Measurements from ENCODE around the gene CGNL1. TPM values are rescaled to one million over a fixed set of nuclear protein-coding genes. Genes with fewer than 3 reads are reported as not detected.
A peak's percentile ranks its signal among the peaks of the same experiment; 100 is the strongest.

Gene CGNL1
- polyA plus RNA-seq, 1 of the 3 experiments (the other 2 are of a cell fraction) = 0.23 TPM

- H3K27ac ChIP-seq (ENCODE audit: low read depth in 2 of 2, low read length in 1 of 2) = no peak overlapping the region
- H3F3A ChIP-seq (replicated peaks; ENCODE audit: insufficient read depth) = no peaks in the 10 kb centered on the region
- H4K20me1 ChIP-seq (ENCODE audit: insufficient read depth) = no peaks in the 10 kb centered on the region
- no peak overlapping the region for H2AFZ ChIP-seq (ENCODE audit: low read depth)
- ChIA-PET POLR2A (no interaction called here), CTCF (interaction anchor here (1.0 to 1.4 kb wide), 4 partner anchors 10 to 116 kb away, joined by 3 to 5 read pairs (median 4); no protein-coding TSS in a partner anchor)
- no peaks in the 10 kb centered on the region for H3K27me3 ChIP-seq (ENCODE audit: insufficient read depth)
- DNase-seq = no peak
- peaks cover 0 to 27% of the 10 kb centered on the region in 2 experiments; a peak in 3 of 4 replicates for H3K4me1 ChIP-seq (ENCODE audit: control insufficient read depth in 1 of 2, insufficient read depth in 2 of 2, low read depth in 1 of 2, low read length in 1 of 2)
- no peak overlapping the region for H3K9ac ChIP-seq
- WGBS (ENCODE audit: low lambda C conversion rate) = 69% methylated on average over 4 of the region's 4 CpGs
- TF ChIP-seq RCOR1 (IDR thresholded peaks at IDR 0.05; ENCODE audit: low read length) (no peak), EZH2phosphoT487 (IDR thresholded peaks at IDR 0.05; ENCODE audit: borderline replicate concordance, low read depth) (no peak), TAF1 (IDR thresholded peaks at IDR 0.05; ENCODE audit: borderline replicate concordance, low read depth, low read length) (no peak), MEF2A (IDR thresholded peaks at IDR 0.05; ENCODE audit: borderline replicate concordance, low read depth) (no peak), CTCF (IDR thresholded peaks at IDR 0.05) (no peak), TEAD4 (IDR thresholded peaks at IDR 0.05; ENCODE audit: borderline replicate concordance, insufficient read depth) (no peak), SIN3A (IDR thresholded peaks at IDR 0.05; ENCODE audit: borderline replicate concordance, low read depth, low read length) (no peak), FOXJ3 (CRISPR knock-in tag; IDR thresholded peaks at IDR 0.05) (no peak), GATA2 (CRISPR knock-in tag; IDR thresholded peaks at IDR 0.05) (no peak), TCF12 (IDR thresholded peaks at IDR 0.05) (no peak), RFX5 (IDR thresholded peaks at IDR 0.05; ENCODE audit: low read length) (no peak), YY1 (IDR thresholded peaks at IDR 0.05; ENCODE audit: low read depth) (no peak), GABPA (IDR thresholded peaks at IDR 0.05; ENCODE audit: low read depth) (no peak), USF1 (IDR thresholded peaks at IDR 0.05; ENCODE audit: borderline replicate concordance, low read depth) (no peak)
- no peaks in the 10 kb centered on the region for H3K79me2 ChIP-seq (ENCODE audit: insufficient read depth)
- no peak overlapping the region for H3K4me3 ChIP-seq (ENCODE audit: low read depth in 2 of 2, low read length in 1 of 2)
- H3K9me2 ChIP-seq = no peaks in the 10 kb centered on the region
- H3K36me3 ChIP-seq (replicated peaks in 1 of 2; ENCODE audit: control insufficient read depth in 1 of 2, insufficient read depth in 2 of 2, low read length in 1 of 2) = no peaks in the 10 kb centered on the region
- no peak overlapping the region for H3K4me2 ChIP-seq
- no peaks in the 10 kb centered on the region for H3K9me3 ChIP-seq
Observed at GRCh38 chr15:57456559-57456958, 80.3 kb downstream of the CGNL1 start.

DNA sequence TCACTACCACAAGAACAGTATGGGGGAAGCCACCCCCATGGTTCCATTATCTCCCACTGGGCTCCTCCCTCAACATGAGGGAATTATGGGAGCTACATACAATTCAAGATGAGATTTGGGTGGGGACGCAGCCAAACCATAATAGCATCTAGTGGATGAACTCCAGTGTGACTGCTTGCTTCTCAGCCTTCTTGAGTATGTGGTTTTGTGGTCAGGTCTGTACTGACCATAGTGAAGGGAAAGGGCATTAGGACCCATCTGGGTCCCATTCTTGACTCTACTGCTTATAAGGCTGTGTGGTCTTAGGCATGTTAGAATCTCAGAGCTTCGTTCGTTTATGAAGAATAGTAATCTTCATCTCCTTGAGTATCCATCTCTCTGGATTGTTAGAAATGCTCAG, 81.4 kb downstream of the CGNL1 start:
- Histone ChIP-seq H4K20me1 (ENCODE audit: insufficient read depth) (no peaks in the 10 kb centered on the region), H3K36me3 (replicated peaks in 1 of 2; ENCODE audit: control insufficient read depth in 1 of 2, insufficient read depth in 2 of 2, low read length in 1 of 2) (no peaks in the 10 kb centered on the region), H3K4me2 (no peak overlapping the region), H3K9ac (no peak overlapping the region), H3K27me3 (ENCODE audit: insufficient read depth) (no peaks in the 10 kb centered on the region), H3K4me1 (ENCODE audit: control insufficient read depth in 1 of 2, insufficient read depth in 2 of 2, low read depth in 1 of 2, low read length in 1 of 2) (peaks cover 0 to 27% of the 10 kb centered on the region in 2 experiments; a peak in 3 of 4 replicates), H3K27ac (ENCODE audit: low read depth in 2 of 2, low read length in 1 of 2) (peak overlapping the region in 1 of 2 experiments; percentile 34; a peak in 1 of 4 replicates), H3K79me2 (ENCODE audit: insufficient read depth) (no peaks in the 10 kb centered on the region), H2AFZ (ENCODE audit: low read depth) (no peak overlapping the region), H3K9me2 (no peaks in the 10 kb centered on the region), H3F3A (replicated peaks; ENCODE audit: insufficient read depth) (no peaks in the 10 kb centered on the region), H3K4me3 (ENCODE audit: low read depth in 2 of 2, low read length in 1 of 2) (no peak overlapping the region), H3K9me3 (no peaks in the 10 kb centered on the region)
- ChIA-PET POLR2A (no interaction called here), CTCF (interaction anchor here (1.0 to 2.3 kb wide), 3 partner anchors 70 to 117 kb away, joined by 4 to 7 read pairs (median 5); no protein-coding TSS in a partner anchor)
- no peak for TF ChIP-seq POLR2AphosphoS5 (IDR thresholded peaks at IDR 0.05; ENCODE audit: low read depth, low read length)
- no peak for TF ChIP-seq CHD2 (IDR thresholded peaks at IDR 0.05; ENCODE audit: low read length, partially characterized antibody)
- no peak for TF ChIP-seq EZH2phosphoT487 (IDR thresholded peaks at IDR 0.05; ENCODE audit: borderline replicate concordance, low read depth)
- TF ChIP-seq, protein P1, sequence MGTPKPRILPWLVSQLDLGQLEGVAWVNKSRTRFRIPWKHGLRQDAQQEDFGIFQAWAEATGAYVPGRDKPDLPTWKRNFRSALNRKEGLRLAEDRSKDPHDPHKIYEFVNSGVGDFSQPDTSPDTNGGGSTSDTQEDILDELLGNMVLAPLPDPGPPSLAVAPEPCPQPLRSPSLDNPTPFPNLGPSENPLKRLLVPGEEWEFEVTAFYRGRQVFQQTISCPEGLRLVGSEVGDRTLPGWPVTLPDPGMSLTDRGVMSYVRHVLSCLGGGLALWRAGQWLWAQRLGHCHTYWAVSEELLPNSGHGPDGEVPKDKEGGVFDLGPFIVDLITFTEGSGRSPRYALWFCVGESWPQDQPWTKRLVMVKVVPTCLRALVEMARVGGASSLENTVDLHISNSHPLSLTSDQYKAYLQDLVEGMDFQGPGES (IDR thresholded peaks at IDR 0.05; ENCODE audit: low read depth, low read length) = no peak
- no peak for TF ChIP-seq USF1 (IDR thresholded peaks at IDR 0.05; ENCODE audit: borderline replicate concordance, low read depth)
- TF ChIP-seq TAF1 (IDR thresholded peaks at IDR 0.05; ENCODE audit: borderline replicate concordance, low read depth, low read length) = no peak
- no peak for DNase-seq
- 81% methylated on average over 3 of the region's 3 CpGs for WGBS (ENCODE audit: low lambda C conversion rate)
